GM23338 (cell line): ENCODE results near the gene SYNPO2L. TPM values are rescaled to one million over a fixed set of nuclear protein-coding genes. Genes with fewer than 3 reads are reported as not detected.
"Not testable (repeated sequence)": the region's sequence is repeated elsewhere in the genome, so short reads cannot be mapped to it uniquely, and the experiment has no call there.

ENCODE experiments used
- ATAC-seq: fragments of 200-7000 bp; cut with Tn5 transposase; 3 replicates; pipeline ENCODE4 v1.9.1; 2020
- DNase-seq: peaks from one replicate; pipeline ENCODE4 v3.0.0-alpha.2; 2015; ENCODE audit warnings: low spot score
- H2AFZ ChIP-seq: fragments of 200-600 bp; sonication (generic); 2 replicates; pipeline ENCODE4 v1.8.0; 2016; ENCODE audit warnings: antibody characterized with exemption, mild to moderate bottlenecking, moderate library complexity
- H3F3A ChIP-seq: fragments of 200-600 bp; sonication (generic); replicated peaks from 2 replicates; pipeline ENCODE4 v1.8.0; 2017; ENCODE audit warnings: antibody characterized with exemption, mixed run types, low read depth
- H3K27ac ChIP-seq: fragments of 200-600 bp; sonication (generic); 2 replicates; pipeline ENCODE4 v1.6.1; 2016; ENCODE audit warnings: low read depth
- H3K27me3 ChIP-seq: fragments of 200-600 bp; sonication (generic); 2 replicates; pipeline ENCODE4 v1.8.0; 2016; ENCODE audit warnings: mild to moderate bottlenecking, mixed run types, moderate library complexity; ENCODE audit not compliant: insufficient read depth
- H3K36me3 ChIP-seq: fragments of 200-600 bp; sonication (generic); 2 replicates; pipeline ENCODE4 v1.8.0; 2016; ENCODE audit warnings: mild to moderate bottlenecking; ENCODE audit not compliant: insufficient read depth
- H3K4me1 ChIP-seq: fragments of 200-600 bp; sonication (generic); 2 replicates; pipeline ENCODE4 v1.8.0; 2016; ENCODE audit warnings: mild to moderate bottlenecking, moderate library complexity; ENCODE audit not compliant: insufficient read depth
- H3K4me2 ChIP-seq: fragments of 200-600 bp; sonication (generic); 2 replicates; pipeline ENCODE4 v1.7.1; 2017; ENCODE audit warnings: mixed run types
- H3K4me3 ChIP-seq: fragments of 200-600 bp; sonication (generic); 2 replicates; pipeline ENCODE4 v1.6.1; 2016; ENCODE audit warnings: mixed run types
- H3K79me2 ChIP-seq: fragments of 200-600 bp; sonication (generic); replicated peaks from 2 replicates; pipeline ENCODE4 v1.8.0; 2017; ENCODE audit warnings: mild to moderate bottlenecking; ENCODE audit not compliant: insufficient read depth
- H3K9me2 ChIP-seq: fragments of 200-600 bp; sonication (generic); 2 replicates; pipeline ENCODE4 v1.8.0; 2017; ENCODE audit not compliant: insufficient read depth
- H4K20me1 ChIP-seq: fragments of 200-600 bp; sonication (generic); replicated peaks from 2 replicates; pipeline ENCODE4 v1.8.0; 2017; ENCODE audit warnings: mild to moderate bottlenecking; ENCODE audit not compliant: insufficient read depth
- H3K27ac Mint-ChIP-seq: 2 replicates; pipeline ENCODE4 v1.8.0; 2020; ENCODE audit warnings: inconsistent platforms, mild to moderate bottlenecking, moderate library complexity, mixed read lengths
- H3K27me3 Mint-ChIP-seq: 3 replicates; pipeline ENCODE4 v1.8.0; 2022; ENCODE audit warnings: low read depth, mild to moderate bottlenecking, moderate library complexity, mixed read lengths, inconsistent platforms; ENCODE audit not compliant: insufficient read depth, poor library complexity
- H3K36me3 Mint-ChIP-seq: 3 replicates; pipeline ENCODE4 v1.8.0; 2021; ENCODE audit warnings: low read depth, mild to moderate bottlenecking, inconsistent platforms, moderate library complexity, mixed read lengths
- H3K4me1 Mint-ChIP-seq: 3 replicates; pipeline ENCODE4 v1.8.0; 2020; ENCODE audit warnings: mild to moderate bottlenecking, inconsistent platforms, mixed read lengths
- H3K4me3 Mint-ChIP-seq: 3 replicates; pipeline ENCODE4 v1.8.0; 2021; ENCODE audit warnings: moderate library complexity, mild to moderate bottlenecking, inconsistent platforms, mixed read lengths
- H3K9me3 Mint-ChIP-seq: 3 replicates; pipeline ENCODE4 v1.8.0; 2020; ENCODE audit warnings: moderate library complexity, mild to moderate bottlenecking, inconsistent platforms, mixed read lengths
- polyA plus RNA-seq: library from polyadenylated mRNA; unstranded; fragments of >200 nt; fragmentation: Nextera tagmentation; extraction: Ambion mirVana; gene quantifications from 2 replicates; pipeline ENCODE4 v1.2.1, GENCODE V29; 2016
- total RNA-seq: library from RNA; depleted of rRNA; stranded (reverse); fragments of >200 nt; shearing (Covaris generic); gene quantifications from 2 replicates; pipeline ENCODE4 v1.2.3, GENCODE V29; 2014

Gene SYNPO2L
- total and polyA plus RNA-seq, 2 experiments from 2014 or later: 0.57 TPM; not detected in 1

- not testable (repeated sequence) for H3K36me3 ChIP-seq, H4K20me1 ChIP-seq, H3K79me2 ChIP-seq, H3F3A ChIP-seq, H3K36me3 Mint-ChIP-seq, H2AFZ ChIP-seq, H3K9me2 ChIP-seq, DNase-seq, H3K4me3 ChIP-seq, H3K27ac Mint-ChIP-seq, H3K4me1 Mint-ChIP-seq, H3K4me1 ChIP-seq, H3K4me3 Mint-ChIP-seq, H3K27me3 ChIP-seq, H3K4me2 ChIP-seq, H3K9me3 Mint-ChIP-seq, H3K27me3 Mint-ChIP-seq, ATAC-seq, H3K27ac ChIP-seq
These were observed 43.0 kb upstream of the SYNPO2L start for GRCh38 chr10:73698819-73699218.

- not testable (repeated sequence) for H3K9me2 ChIP-seq, H2AFZ ChIP-seq, H3K4me1 Mint-ChIP-seq, H3K4me3 Mint-ChIP-seq, H4K20me1 ChIP-seq, H3F3A ChIP-seq, H3K27me3 ChIP-seq, ATAC-seq, H3K27ac Mint-ChIP-seq, H3K36me3 ChIP-seq, H3K27ac ChIP-seq, H3K4me1 ChIP-seq, H3K9me3 Mint-ChIP-seq, H3K4me3 ChIP-seq, H3K36me3 Mint-ChIP-seq, H3K27me3 Mint-ChIP-seq, H3K79me2 ChIP-seq, H3K4me2 ChIP-seq, DNase-seq
These were observed 41.9 kb upstream of the SYNPO2L start, which contains the start of gene AGAP5 for GRCh38 chr10:73697675-73698159. Gene AGAP5 (minus strand): TSS chr10:73698109. CDS start chr10:73697755, 354 bp downstream.

DNA sequence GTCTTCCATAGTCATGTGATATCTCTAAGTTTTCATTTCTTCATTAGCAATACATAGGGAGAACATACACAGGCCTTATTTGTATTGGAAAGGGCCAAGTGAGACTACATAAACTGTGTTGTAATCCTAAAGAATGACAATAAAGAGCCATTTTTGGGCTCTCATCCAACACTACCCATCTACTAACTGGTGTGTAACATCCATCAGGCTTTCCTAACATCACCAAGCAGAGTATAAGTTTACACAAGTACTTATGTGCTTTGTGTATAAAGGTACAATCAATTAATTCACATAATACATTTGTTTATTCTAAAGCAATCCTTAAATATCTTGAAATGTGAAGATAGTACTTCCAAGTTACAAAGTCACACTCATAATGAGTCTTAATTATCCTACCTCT lies 39.5 kb upstream of the SYNPO2L start:
- not testable (repeated sequence) for H4K20me1 ChIP-seq, H3F3A ChIP-seq, H3K9me3 Mint-ChIP-seq, H2AFZ ChIP-seq, H3K9me2 ChIP-seq, H3K4me1 Mint-ChIP-seq, H3K27me3 ChIP-seq, DNase-seq, H3K4me3 ChIP-seq, H3K36me3 ChIP-seq, H3K36me3 Mint-ChIP-seq, H3K4me2 ChIP-seq, H3K27me3 Mint-ChIP-seq, H3K27ac ChIP-seq, H3K4me1 ChIP-seq, H3K4me3 Mint-ChIP-seq, H3K27ac Mint-ChIP-seq, H3K79me2 ChIP-seq, ATAC-seq

- H3K4me2 ChIP-seq, H4K20me1 ChIP-seq, H3K4me1 ChIP-seq, H3K27ac ChIP-seq, H3K4me3 ChIP-seq, H2AFZ ChIP-seq, H3K36me3 ChIP-seq, H3K4me3 Mint-ChIP-seq, ATAC-seq, H3K27me3 Mint-ChIP-seq, H3K9me3 Mint-ChIP-seq, H3K9me2 ChIP-seq, H3K27me3 ChIP-seq, DNase-seq, H3F3A ChIP-seq, H3K79me2 ChIP-seq, H3K4me1 Mint-ChIP-seq, H3K27ac Mint-ChIP-seq: not testable (repeated sequence)
- peaks cover 17% of the 10 kb centered on the region; the same call in 2 of the 3 replicates for H3K36me3 Mint-ChIP-seq
These were observed 34.9 kb upstream of the SYNPO2L start for GRCh38 chr10:73690755-73691154.

DNA sequence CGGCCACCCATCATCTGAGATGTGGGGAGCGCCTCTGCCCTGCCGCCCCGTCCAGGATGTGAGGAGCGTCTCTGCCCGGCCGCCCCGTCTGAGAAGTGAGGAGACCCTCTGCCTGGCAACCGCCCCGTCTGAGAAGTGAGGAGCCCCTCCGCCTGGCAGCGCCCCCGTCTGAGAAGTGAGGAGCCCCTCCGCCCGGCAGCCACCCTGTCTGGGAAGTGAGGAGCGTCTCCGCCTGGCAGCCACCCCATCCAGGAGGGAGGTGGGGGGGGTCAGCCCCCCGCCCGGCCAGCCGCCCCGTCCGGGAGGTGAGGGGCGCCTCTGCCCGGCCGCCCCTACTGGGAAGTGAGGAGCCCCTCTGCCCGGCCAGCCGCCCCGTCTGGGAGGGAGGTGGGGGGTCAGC lies 33.8 kb upstream of the SYNPO2L start:
- H3K4me1 Mint-ChIP-seq, H3F3A ChIP-seq, H3K79me2 ChIP-seq, H3K27ac ChIP-seq, H3K4me3 ChIP-seq, H3K4me3 Mint-ChIP-seq, H2AFZ ChIP-seq, H3K4me2 ChIP-seq, H3K27me3 ChIP-seq, DNase-seq, H4K20me1 ChIP-seq, H3K36me3 ChIP-seq, H3K27me3 Mint-ChIP-seq, H3K9me3 Mint-ChIP-seq, ATAC-seq, H3K4me1 ChIP-seq, H3K9me2 ChIP-seq, H3K27ac Mint-ChIP-seq: not testable (repeated sequence)
- H3K36me3 Mint-ChIP-seq: peaks cover 17% of the 10 kb centered on the region; the same call in 2 of the 3 replicates

GRCh38 chr10:73687641-73688040 lies 31.8 kb upstream of the SYNPO2L start:
- not testable (repeated sequence) for H3K79me2 ChIP-seq, H3K9me2 ChIP-seq, H4K20me1 ChIP-seq, H2AFZ ChIP-seq, H3K4me3 Mint-ChIP-seq, DNase-seq, H3K27ac ChIP-seq, H3K4me1 ChIP-seq, H3K4me3 ChIP-seq, H3K27me3 Mint-ChIP-seq, ATAC-seq, H3K27me3 ChIP-seq, H3K4me1 Mint-ChIP-seq, H3F3A ChIP-seq, H3K4me2 ChIP-seq, H3K27ac Mint-ChIP-seq, H3K9me3 Mint-ChIP-seq, H3K36me3 ChIP-seq
- H3K36me3 Mint-ChIP-seq: peaks cover 17% of the 10 kb centered on the region; the same call in 2 of the 3 replicates

- H3K4me1 Mint-ChIP-seq, H3K79me2 ChIP-seq, H3K27me3 ChIP-seq, ATAC-seq, H4K20me1 ChIP-seq, H3K36me3 ChIP-seq, H3K4me3 Mint-ChIP-seq, H3F3A ChIP-seq, H3K27ac ChIP-seq, H3K4me2 ChIP-seq, H3K9me3 Mint-ChIP-seq, H3K27me3 Mint-ChIP-seq, H3K27ac Mint-ChIP-seq, H3K36me3 Mint-ChIP-seq, H3K9me2 ChIP-seq, H3K4me1 ChIP-seq, DNase-seq, H3K4me3 ChIP-seq, H2AFZ ChIP-seq: not testable (repeated sequence)
These were observed 18.7 kb upstream of the SYNPO2L start for GRCh38 chr10:73674546-73674945.
